SK-N-MC (cell line): Measurements from ENCODE around the gene CD70.

Experiments used
- FOXP2 ChIP-seq: optimal IDR thresholded peaks from 2 replicates; pipeline ENCODE3; 2011; ENCODE audit warnings: mild to moderate bottlenecking, moderate library complexity; ENCODE audit not compliant: insufficient read depth; ENCODE audit errors: extremely low read length, control extremely low read depth
- POLR2AphosphoS5 ChIP-seq: IDR thresholded peaks from 2 replicates; pipeline ENCODE4 v1.6.1; 2012; ENCODE audit warnings: mild to moderate bottlenecking, low read depth, low read length, borderline replicate concordance

GRCh38 chr19:6587998-6588507, 2.9 kb downstream of the CD70 start:
- TF ChIP-seq POLR2AphosphoS5 (no peak), FOXP2 (no peak)
